AG20443 (cell line): ENCODE results near the gene HARBI1.
A peak's percentile ranks its signal among the peaks of the same experiment; 100 is the strongest.

ENCODE experiments used
- DNase-seq: peaks from one replicate; pipeline ENCODE4 v3.0.0; 2012; ENCODE audit warnings: low spot score, mixed read lengths

Gene HARBI1, protein sequence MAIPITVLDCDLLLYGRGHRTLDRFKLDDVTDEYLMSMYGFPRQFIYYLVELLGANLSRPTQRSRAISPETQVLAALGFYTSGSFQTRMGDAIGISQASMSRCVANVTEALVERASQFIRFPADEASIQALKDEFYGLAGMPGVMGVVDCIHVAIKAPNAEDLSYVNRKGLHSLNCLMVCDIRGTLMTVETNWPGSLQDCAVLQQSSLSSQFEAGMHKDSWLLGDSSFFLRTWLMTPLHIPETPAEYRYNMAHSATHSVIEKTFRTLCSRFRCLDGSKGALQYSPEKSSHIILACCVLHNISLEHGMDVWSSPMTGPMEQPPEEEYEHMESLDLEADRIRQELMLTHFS

GRCh38 chr11:46617134-46617971 is at the start of gene HARBI1, which contains the start of gene ATG13:
Gene HARBI1, minus strand, starts transcription at chr11:46617227. Its CDS starts 990 bp downstream, at chr11:46616237.
Gene ATG13, plus strand, starts transcription at chr11:46617553. Its CDS starts 26,739 bp downstream, at chr11:46644292.
- DNase-seq, result peak; percentile 97

GRCh38 chr11:46666516-46666915 is 49.5 kb upstream of the HARBI1 start:
- no peak for DNase-seq

DNA sequence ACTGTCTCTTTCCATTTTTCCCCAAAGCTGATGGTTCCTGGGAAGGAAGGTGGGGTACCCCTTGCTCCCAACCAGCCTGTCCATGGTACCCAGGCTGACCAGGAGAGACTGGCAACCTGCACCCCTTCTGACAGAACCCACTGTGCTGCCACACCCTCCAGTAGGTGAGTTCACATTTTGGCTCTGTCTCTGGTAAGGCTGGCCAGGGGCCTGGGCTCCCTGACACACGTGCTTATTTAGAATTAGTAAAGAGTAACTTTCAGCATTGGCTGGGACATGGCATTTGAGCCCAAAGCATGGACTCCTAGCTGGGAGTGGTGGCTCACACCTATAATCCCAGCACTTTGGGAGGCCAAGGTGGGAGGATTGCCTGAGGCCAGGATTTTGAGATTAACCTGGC is 48.3 kb upstream of the HARBI1 start:
- DNase-seq, result no peak

DNA sequence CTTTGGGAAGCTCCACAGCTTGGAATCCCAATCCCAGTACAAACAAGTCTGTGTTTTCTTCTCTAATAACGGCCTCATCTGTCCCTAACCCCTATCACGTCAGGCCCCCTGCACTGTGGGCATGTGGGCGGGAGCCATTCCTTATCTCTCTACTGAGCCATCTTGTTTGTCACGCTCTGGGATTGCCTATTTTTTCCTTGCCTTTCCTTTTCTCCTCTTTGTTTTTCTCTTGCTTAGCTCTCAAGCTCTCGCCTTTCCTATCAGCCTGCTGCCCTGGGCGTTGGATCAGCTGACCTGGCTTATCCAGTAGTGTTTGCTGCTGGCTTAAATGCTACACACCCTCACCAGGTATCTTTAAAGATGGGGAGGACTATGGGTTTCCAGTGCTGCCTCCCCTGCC is 47.6 kb upstream of the HARBI1 start:
- no peak for DNase-seq

- DNase-seq, result no peak
These were observed 46.4 kb upstream of the HARBI1 start for GRCh38 chr11:46663277-46663940.

- no peak for DNase-seq
These were observed 45.3 kb upstream of the HARBI1 start for GRCh38 chr11:46662366-46662765.

DNA sequence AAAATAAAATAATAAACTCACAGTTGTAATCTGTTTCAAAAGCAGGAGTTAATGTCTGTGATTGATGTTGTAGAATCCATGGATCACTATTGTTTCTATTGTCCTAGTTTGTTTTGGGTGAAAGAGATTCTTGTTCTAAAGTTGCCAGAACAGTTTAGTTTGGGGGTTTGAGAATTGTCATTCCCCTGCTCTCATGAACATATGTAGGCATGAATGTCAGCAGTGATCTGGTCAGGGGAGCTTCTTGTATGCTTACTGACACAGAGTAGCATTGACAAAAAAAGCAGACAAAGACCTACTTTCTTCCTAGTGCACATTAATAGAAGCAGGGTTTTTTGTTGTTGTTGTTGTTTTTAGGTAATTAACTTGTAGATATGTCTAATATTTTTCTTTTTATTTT is 44.8 kb upstream of the HARBI1 start:
- no peak for DNase-seq

GRCh38 chr11:46659908-46660307 is 42.9 kb upstream of the HARBI1 start:
- peak; percentile 71 for DNase-seq

DNA sequence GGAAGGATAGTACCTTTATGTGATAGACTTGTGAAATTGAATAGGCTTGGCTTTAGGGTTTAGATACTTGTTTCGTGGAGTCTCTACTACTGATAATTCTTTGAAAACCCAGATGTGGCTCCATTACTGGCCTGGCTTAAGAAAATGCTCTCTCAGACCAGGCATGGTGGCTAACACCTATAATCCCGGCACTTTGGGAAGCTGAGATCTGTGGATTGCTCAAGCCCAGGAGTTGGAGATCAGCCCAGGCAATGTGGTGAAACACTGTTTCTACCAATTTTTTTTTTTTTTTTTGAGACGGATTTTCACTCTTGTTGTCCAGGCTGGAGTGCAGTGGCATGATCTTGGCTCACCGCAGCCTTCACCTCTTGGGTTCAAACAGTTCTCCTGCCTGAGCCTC is 41.2 kb upstream of the HARBI1 start:
- DNase-seq, result peak; percentile 36

DNA sequence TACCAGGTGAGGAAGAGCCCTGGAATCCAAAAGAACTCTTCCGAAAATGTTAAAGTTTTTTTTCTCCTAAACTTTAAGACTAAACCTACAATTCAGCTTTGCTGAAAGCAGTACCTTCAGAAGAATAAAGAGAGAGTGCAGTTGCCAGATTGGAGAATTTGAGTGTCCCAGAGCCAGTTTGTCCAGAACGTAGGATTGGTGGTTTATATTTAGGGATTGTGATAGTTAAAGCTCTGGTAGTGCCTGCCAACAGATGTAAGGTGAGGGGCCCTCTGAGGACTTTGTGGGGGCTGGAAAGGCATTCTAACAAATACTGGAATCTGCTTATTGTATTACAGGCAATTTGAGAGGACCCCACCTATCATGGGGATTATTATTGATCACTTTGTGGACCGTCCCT is 40.2 kb upstream of the HARBI1 start:
- no peak for DNase-seq

GRCh38 chr11:46655631-46656030 is 38.6 kb upstream of the HARBI1 start:
- no peak for DNase-seq

DNA sequence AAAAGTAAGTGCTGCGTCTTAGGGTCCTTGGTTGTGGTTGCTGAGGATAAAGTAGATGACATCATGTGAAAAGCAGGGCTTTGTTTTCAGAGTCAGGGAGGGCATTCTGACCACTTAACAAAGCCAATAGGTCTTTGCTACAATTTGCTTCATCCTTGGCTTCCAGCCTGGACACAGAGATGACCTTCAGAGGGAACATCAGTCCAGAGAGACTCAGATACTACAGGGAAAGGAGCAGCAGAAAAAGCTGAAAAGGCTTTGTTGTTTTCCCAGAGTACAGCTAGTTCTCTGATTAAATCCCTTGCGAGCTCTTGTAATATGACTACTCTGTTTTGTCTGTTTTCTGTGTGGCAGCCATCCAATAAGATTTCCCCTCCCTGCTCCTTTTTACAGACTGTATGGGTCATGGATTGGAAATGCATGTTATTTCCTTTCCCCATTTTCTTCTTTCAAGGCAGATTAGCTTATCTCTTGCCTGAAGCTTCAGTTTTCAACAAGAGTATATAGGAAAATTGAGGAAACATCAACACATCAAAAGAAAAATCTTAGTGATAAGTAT is 32.2 kb upstream of the HARBI1 start:
- peak; percentile 83 for DNase-seq

DNA sequence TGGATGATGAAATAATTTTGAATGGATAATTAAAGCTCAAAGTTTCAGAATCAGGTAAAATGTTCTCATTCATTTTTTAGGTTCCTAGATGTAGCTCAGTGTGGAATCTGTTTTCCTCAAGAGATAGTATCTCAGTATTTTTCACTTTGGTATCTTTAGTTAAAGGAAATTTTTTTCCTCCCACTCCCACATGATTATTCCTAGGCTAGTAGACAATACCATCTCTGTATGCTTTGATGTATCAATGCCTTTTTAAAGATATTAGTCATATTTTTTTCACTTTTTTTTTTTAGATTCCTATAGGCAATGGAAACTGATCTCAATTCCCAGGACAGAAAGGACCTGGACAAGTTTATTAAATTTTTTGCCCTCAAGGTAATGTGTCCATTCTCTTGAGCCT is 27.0 kb upstream of the HARBI1 start:
- no peak for DNase-seq

DNA sequence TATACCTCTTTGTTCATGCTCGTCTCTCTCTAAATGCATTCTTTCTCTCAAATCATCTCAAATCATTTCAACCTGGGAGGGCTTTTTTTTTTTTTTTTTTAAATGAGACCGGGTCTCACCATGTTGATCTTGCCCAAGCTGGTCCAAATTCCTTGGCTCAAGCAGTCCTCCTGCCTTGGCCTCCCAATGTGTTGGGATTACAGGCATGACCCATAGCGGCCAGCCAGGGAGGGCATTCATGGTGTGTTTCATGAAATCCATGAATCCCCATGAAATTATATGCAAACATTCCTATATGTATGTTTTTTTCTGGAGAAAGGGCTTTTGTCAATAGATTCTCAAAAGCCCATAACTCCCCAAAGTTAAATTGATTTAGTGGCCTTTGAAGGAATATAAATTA is 26.5 kb upstream of the HARBI1 start:
- DNase-seq, result no peak

GRCh38 chr11:46642627-46643335 is 25.8 kb upstream of the HARBI1 start:
- no peak for DNase-seq

DNA sequence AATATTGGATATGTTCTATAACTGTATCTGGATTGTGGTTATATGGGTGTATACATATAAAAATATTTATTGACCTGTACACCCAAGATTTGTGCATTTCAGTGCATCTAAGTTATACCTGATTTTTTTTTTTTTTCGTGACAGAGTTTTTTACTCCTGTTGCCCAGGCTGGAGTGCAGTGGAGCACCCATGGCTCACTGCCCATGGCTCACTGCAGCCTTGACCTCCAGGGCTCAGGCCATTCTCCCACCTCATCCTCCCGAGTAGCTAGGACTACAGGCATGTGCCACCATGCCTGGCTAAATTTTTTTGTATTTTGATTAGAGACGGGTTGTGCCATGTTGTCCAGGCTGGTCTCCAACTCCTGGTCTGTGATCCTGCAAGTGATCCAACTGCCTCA is 24.6 kb upstream of the HARBI1 start:
- DNase-seq, result no peak

GRCh38 chr11:46640036-46640788 is 23.2 kb upstream of the HARBI1 start:
- DNase-seq, result no peak

- no peak for DNase-seq
These were observed 22.3 kb upstream of the HARBI1 start for GRCh38 chr11:46639197-46639839.

DNA sequence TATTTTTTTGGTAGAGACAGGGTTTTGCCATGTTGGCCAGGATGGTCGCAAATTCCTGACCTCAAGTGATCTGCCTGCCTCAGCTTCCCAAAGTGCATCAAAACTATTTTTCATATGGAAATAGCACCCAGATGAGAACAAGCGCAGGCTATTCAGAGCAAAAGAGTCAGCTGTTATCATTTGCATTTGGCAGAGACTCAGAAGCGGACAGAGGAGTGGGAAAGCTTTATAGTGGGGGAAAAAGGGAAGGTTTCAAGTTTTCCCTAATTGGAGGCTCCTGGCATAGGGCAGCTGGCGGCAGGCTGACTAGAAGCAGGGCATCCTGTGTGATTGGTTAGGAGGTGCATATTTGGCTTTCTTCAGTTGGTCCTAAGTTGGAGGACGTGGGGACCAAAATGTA is 20.5 kb upstream of the HARBI1 start:
- DNase-seq, result no peak

GRCh38 chr11:46635557-46636139 is 18.6 kb upstream of the HARBI1 start:
- no peak for DNase-seq
